ENCODE data around the gene GFY.

Gene GFY

GRCh38 chr19:49447485-49448431 is 22.6 kb downstream of the GFY start:
- no peak overlapping the region for H3K27ac ChIP-seq (ENCODE audit: low read depth, low read length, poor library complexity, severe bottlenecking)
- no peak overlapping the region for H3K9ac ChIP-seq (ENCODE audit: low read length)
- no peak overlapping the region for H2AFZ ChIP-seq (ENCODE audit: low read length)
- H3K79me2 ChIP-seq (ENCODE audit: insufficient read depth, low read length), result peaks cover 7% of the 10 kb centered on the region; the same call in 1 of the 2 replicates
- no peaks in the 10 kb centered on the region for H3K9me3 ChIP-seq (ENCODE audit: low read length)
- no peaks in the 10 kb centered on the region for H4K20me1 ChIP-seq (ENCODE audit: insufficient read depth, low read length)
- peaks cover 6% of the 10 kb centered on the region for H3F3A ChIP-seq (ENCODE audit: insufficient read depth, low read length)
- no peaks in the 10 kb centered on the region for H3K9me2 ChIP-seq (ENCODE audit: low read depth, low read length)
- TF ChIP-seq, protein P1, sequence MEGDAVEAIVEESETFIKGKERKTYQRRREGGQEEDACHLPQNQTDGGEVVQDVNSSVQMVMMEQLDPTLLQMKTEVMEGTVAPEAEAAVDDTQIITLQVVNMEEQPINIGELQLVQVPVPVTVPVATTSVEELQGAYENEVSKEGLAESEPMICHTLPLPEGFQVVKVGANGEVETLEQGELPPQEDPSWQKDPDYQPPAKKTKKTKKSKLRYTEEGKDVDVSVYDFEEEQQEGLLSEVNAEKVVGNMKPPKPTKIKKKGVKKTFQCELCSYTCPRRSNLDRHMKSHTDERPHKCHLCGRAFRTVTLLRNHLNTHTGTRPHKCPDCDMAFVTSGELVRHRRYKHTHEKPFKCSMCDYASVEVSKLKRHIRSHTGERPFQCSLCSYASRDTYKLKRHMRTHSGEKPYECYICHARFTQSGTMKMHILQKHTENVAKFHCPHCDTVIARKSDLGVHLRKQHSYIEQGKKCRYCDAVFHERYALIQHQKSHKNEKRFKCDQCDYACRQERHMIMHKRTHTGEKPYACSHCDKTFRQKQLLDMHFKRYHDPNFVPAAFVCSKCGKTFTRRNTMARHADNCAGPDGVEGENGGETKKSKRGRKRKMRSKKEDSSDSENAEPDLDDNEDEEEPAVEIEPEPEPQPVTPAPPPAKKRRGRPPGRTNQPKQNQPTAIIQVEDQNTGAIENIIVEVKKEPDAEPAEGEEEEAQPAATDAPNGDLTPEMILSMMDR (IDR thresholded peaks at IDR 0.05; ENCODE audit: low read length), result no peak
- no peak for TF ChIP-seq EZH2 (IDR thresholded peaks at IDR 0.05; ENCODE audit: borderline replicate concordance, low read length)
- peaks cover 30% of the 10 kb centered on the region for H3K36me3 ChIP-seq (ENCODE audit: insufficient read depth, low read length)
- no peaks in the 10 kb centered on the region for H3K27me3 ChIP-seq (ENCODE audit: insufficient read depth, low read length)
- no peak overlapping the region for H3K4me3 ChIP-seq (ENCODE audit: low read depth, low read length, poor library complexity, severe bottlenecking)
- peaks cover 21% of the 10 kb centered on the region for H3K4me1 ChIP-seq (ENCODE audit: insufficient read depth, low read length, severe bottlenecking)
- no peak overlapping the region for H3K4me2 ChIP-seq (ENCODE audit: low read length)

DNA sequence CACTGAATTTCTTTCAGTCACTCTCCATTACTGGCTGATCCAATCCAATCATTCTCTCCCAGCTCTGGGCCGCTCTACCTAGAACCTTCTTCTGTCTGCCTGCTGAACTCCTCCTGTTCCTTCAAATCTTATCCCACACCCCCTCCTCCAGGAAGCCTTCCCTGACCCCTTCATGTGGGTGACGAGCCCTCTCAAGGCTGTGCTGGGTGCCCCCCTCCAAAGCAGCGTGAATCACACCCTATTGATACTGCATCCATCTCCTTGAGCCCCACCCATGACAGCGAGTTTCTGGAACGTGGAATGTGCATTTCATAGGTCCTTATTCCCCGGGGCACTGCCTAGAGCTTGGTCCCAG is 23.2 kb downstream of the GFY start:
- H3K9me3 ChIP-seq (ENCODE audit: low read length), result no peaks in the 10 kb centered on the region
- H3K36me3 ChIP-seq (ENCODE audit: insufficient read depth, low read length), result peaks cover 30% of the 10 kb centered on the region
- no peak overlapping the region for H3K9ac ChIP-seq (ENCODE audit: low read length)
- TF ChIP-seq EZH2 (IDR thresholded peaks at IDR 0.05; ENCODE audit: borderline replicate concordance, low read length), result no peak
- TF ChIP-seq, protein P1 (IDR thresholded peaks at IDR 0.05; ENCODE audit: low read length), result no peak
- no peaks in the 10 kb centered on the region for H3K9me2 ChIP-seq (ENCODE audit: low read depth, low read length)
- H3F3A ChIP-seq (ENCODE audit: insufficient read depth, low read length), result peaks cover 7% of the 10 kb centered on the region
- H2AFZ ChIP-seq (ENCODE audit: low read length), result no peak overlapping the region
- no peak overlapping the region for H3K4me3 ChIP-seq (ENCODE audit: low read depth, low read length, poor library complexity, severe bottlenecking)
- no peak overlapping the region for H3K27ac ChIP-seq (ENCODE audit: low read depth, low read length, poor library complexity, severe bottlenecking)
- H3K79me2 ChIP-seq (ENCODE audit: insufficient read depth, low read length), result peaks cover 7% of the 10 kb centered on the region; the same call in 1 of the 2 replicates
- no peaks in the 10 kb centered on the region for H3K27me3 ChIP-seq (ENCODE audit: insufficient read depth, low read length)
- no peak overlapping the region for H3K4me2 ChIP-seq (ENCODE audit: low read length)
- peaks cover 21% of the 10 kb centered on the region for H3K4me1 ChIP-seq (ENCODE audit: insufficient read depth, low read length, severe bottlenecking)
- H4K20me1 ChIP-seq (ENCODE audit: insufficient read depth, low read length), result no peaks in the 10 kb centered on the region

- peaks cover 7% of the 10 kb centered on the region; the same call in 1 of the 2 replicates for H3F3A ChIP-seq (ENCODE audit: insufficient read depth, low read length)
- TF ChIP-seq, protein P1 (IDR thresholded peaks at IDR 0.05; ENCODE audit: low read length), result no peak
- no peak for TF ChIP-seq EZH2 (IDR thresholded peaks at IDR 0.05; ENCODE audit: borderline replicate concordance, low read length)
- H3K9ac ChIP-seq (ENCODE audit: low read length), result peak overlapping the region; percentile 99
- no peaks in the 10 kb centered on the region for H4K20me1 ChIP-seq (ENCODE audit: insufficient read depth, low read length)
- H3K36me3 ChIP-seq (ENCODE audit: insufficient read depth, low read length), result peaks cover 34% of the 10 kb centered on the region
- H3K9me2 ChIP-seq (ENCODE audit: low read depth, low read length), result no peaks in the 10 kb centered on the region
- H3K79me2 ChIP-seq (ENCODE audit: insufficient read depth, low read length), result peaks cover 7% of the 10 kb centered on the region; the same call in 1 of the 2 replicates
- H3K27ac ChIP-seq (ENCODE audit: low read depth, low read length, poor library complexity, severe bottlenecking), result peak overlapping the region; percentile 72
- H3K4me3 ChIP-seq (ENCODE audit: low read depth, low read length, poor library complexity, severe bottlenecking), result peak overlapping the region; percentile 77
- no peaks in the 10 kb centered on the region for H3K9me3 ChIP-seq (ENCODE audit: low read length)
- H3K4me1 ChIP-seq (ENCODE audit: insufficient read depth, low read length, severe bottlenecking), result peaks cover 24% of the 10 kb centered on the region
- no peaks in the 10 kb centered on the region for H3K27me3 ChIP-seq (ENCODE audit: insufficient read depth, low read length)
- peak overlapping the region; percentile 91 for H3K4me2 ChIP-seq (ENCODE audit: low read length)
- no peak overlapping the region for H2AFZ ChIP-seq (ENCODE audit: low read length)
Measured at GRCh38 chr19:49450405-49450804, 25.2 kb downstream of the GFY start.
